ENCODE results near the gene PRAF2.

Gene PRAF2

GRCh38 chrX:49071877-49072711 lies 1.7 kb downstream of the PRAF2 start:
- DNase-seq = no peak

- DNase-seq = no peak
Measured at GRCh38 chrX:49070988-49071387, 2.8 kb downstream of the PRAF2 start.

- no peak for DNase-seq
Measured at GRCh38 chrX:49069038-49069437, 4.8 kb downstream of the PRAF2 start.

- no peak for DNase-seq
Measured at GRCh38 chrX:49067285-49068120, 6.3 kb downstream of the PRAF2 start.

GRCh38 chrX:49066690-49067089 lies 7.1 kb downstream of the PRAF2 start:
- DNase-seq = no peak

GRCh38 chrX:49066278-49066677 lies 7.5 kb downstream of the PRAF2 start:
- DNase-seq = no peak

- no peak for DNase-seq
Measured at GRCh38 chrX:49064735-49065134, 9.1 kb downstream of the PRAF2 start.

GRCh38 chrX:49064303-49064702 lies 9.5 kb downstream of the PRAF2 start:
- DNase-seq = no peak

- DNase-seq = no peak
Measured at GRCh38 chrX:49063715-49064114, 10.1 kb downstream of the PRAF2 start.

- DNase-seq = no peak
Measured at GRCh38 chrX:49061916-49062315, 11.9 kb downstream of the PRAF2 start.

- DNase-seq = no peak
Measured at GRCh38 chrX:49061490-49061889, 12.3 kb downstream of the PRAF2 start.

- no peak for DNase-seq
Measured at GRCh38 chrX:49060914-49061313, 12.9 kb downstream of the PRAF2 start.

- no peak for DNase-seq
Measured at GRCh38 chrX:49059681-49060085, 14.1 kb downstream of the PRAF2 start.

GRCh38 chrX:49059201-49059600 lies 14.6 kb downstream of the PRAF2 start:
- no peak for DNase-seq

GRCh38 chrX:49058794-49059193 lies 15.0 kb downstream of the PRAF2 start, which contains the start of gene CCDC120:
CCDC120 (plus strand) TSS chrX:49058999; CDS start chrX:49062042, 3,043 bp downstream.
- DNase-seq = no peak

- DNase-seq = no peak
Measured at GRCh38 chrX:49054073-49054762, 19.6 kb downstream of the PRAF2 start.

GRCh38 chrX:49053223-49054072 lies 20.4 kb downstream of the PRAF2 start:
- DNase-seq = peak; percentile 68 to 72

GRCh38 chrX:49043987-49044281 lies 29.9 kb downstream of the PRAF2 start:
- DNase-seq = no peak

GRCh38 chrX:49043220-49043986 lies 30.4 kb downstream of the PRAF2 start, which contains the start of gene TFE3:
TFE3 (minus strand) TSS chrX:49043357; CDS start chrX:49043226, 131 bp downstream.
- peak; percentile 95 to 97 for DNase-seq

- no peak for DNase-seq
Measured at GRCh38 chrX:49042581-49043219, 31.1 kb downstream of the PRAF2 start.
